H1 (cell line): Measurements from ENCODE around the gene ISLR2. TPM values are rescaled to one million over a fixed set of nuclear protein-coding genes. Genes with fewer than 3 reads are reported as not detected.

ENCODE experiments used
- CTCF ChIA-PET: fragments of 300-600 bp; sonication (Branson Sonifier 250); formaldehyde crosslinking; loops from one replicate; lab custom pipeline; 2021; ENCODE audit not compliant: partially characterized antibody; lab: Charles Lee
- POLR2A ChIA-PET: fragments of 300-600 bp; sonication (Branson Sonifier 250); formaldehyde crosslinking; loops from one replicate; lab custom pipeline; 2021; ENCODE audit warnings: inconsistent platforms; ENCODE audit not compliant: partially characterized antibody; lab: Charles Lee
- DNase-seq, 2 experiments: peaks; one replicate each; pipeline versions ENCODE4 v3.0.0 to v3.0.0-alpha.2; 2010 to 2022; ENCODE audit warnings: low spot score in 2 of 2, low read depth in 1 of 2, mixed read lengths in 1 of 2
- FAIRE-seq: peaks from 2 replicates; lab custom pipeline; 2011; peaks lifted over from hg19 to GRCh38; lab: Jason Lieb, UNC
- H2AFZ ChIP-seq: 2 replicates; pipeline ENCODE4 v1.8.1; 2012; ENCODE audit warnings: low read length, inconsistent platforms
- H2AK5ac ChIP-seq: 2 replicates; pipeline ENCODE4 v1.6.1; 2013; ENCODE audit warnings: low read depth, low read length
- H2BK120ac ChIP-seq: replicated peaks from 2 replicates; pipeline ENCODE3; 2013; ENCODE audit warnings: low read depth, low read length, inconsistent platforms
- H2BK12ac ChIP-seq: 2 replicates; pipeline ENCODE4 v1.6.1; 2013; ENCODE audit warnings: low read depth, low read length
- H2BK15ac ChIP-seq: 2 replicates; pipeline ENCODE4 v1.6.1; 2013; ENCODE audit warnings: low read length
- H2BK20ac ChIP-seq: 2 replicates; pipeline ENCODE4 v1.6.1; 2013; ENCODE audit warnings: low read length
- H2BK5ac ChIP-seq: 2 replicates; pipeline ENCODE4 v1.6.1; 2013; ENCODE audit warnings: low read depth, low read length
- H3K14ac ChIP-seq: 2 replicates; pipeline ENCODE4 v1.6.1; 2013; ENCODE audit warnings: inconsistent platforms; ENCODE audit not compliant: insufficient read length
- H3K18ac ChIP-seq: 2 replicates; pipeline ENCODE4 v1.6.1; 2013; ENCODE audit warnings: low read length; ENCODE audit errors: extremely low read depth
- H3K23ac ChIP-seq: 2 replicates; pipeline ENCODE4 v1.6.1; 2013; ENCODE audit warnings: inconsistent platforms; ENCODE audit not compliant: insufficient read length
- H3K23me2 ChIP-seq: 2 replicates; pipeline ENCODE4 v1.6.1; 2013; ENCODE audit warnings: low read depth, low read length
- H3K27ac ChIP-seq: 2 replicates; pipeline ENCODE4 v1.6.1; 2011; ENCODE audit warnings: low read depth, low read length, inconsistent platforms
- H3K27me3 ChIP-seq, 4 experiments: replicated peaks in 1 of 4; 1 replicate in 1 of 4; 2 replicates in 3 of 4; pipeline versions ENCODE4 v1.6.1 to v1.8.1; 2011 to 2013; ENCODE audit warnings: low read length in 3 of 4, mild to moderate bottlenecking in 3 of 4, inconsistent platforms in 2 of 4, mixed read lengths in 2 of 4, moderate library complexity in 1 of 4; ENCODE audit not compliant: control insufficient read depth in 3 of 4, insufficient read depth in 3 of 4; ENCODE audit errors: extremely low read depth in 1 of 4
- H3K36me3 ChIP-seq, 4 experiments: 2 replicates each; pipeline versions ENCODE4 v1.6.1 to v1.8.1; 2011 to 2013; ENCODE audit warnings: mild to moderate bottlenecking in 4 of 4, low read length in 3 of 4, moderate library complexity in 2 of 4, control low read depth in 1 of 4, inconsistent platforms in 1 of 4; ENCODE audit not compliant: insufficient read depth in 4 of 4, control insufficient read depth in 2 of 4
- H3K4ac ChIP-seq: replicated peaks from 2 replicates; pipeline ENCODE3; 2013; ENCODE audit warnings: low read length, low read depth, mixed read lengths, inconsistent platforms; ENCODE audit not compliant: insufficient read length
- H3K4me1 ChIP-seq, 4 experiments: replicated peaks in 1 of 4; 1 replicate in 1 of 4; 2 replicates in 3 of 4; pipeline versions ENCODE4 v1.6.1 to v1.8.1; 2011 to 2013; ENCODE audit warnings: low read length in 3 of 4, inconsistent platforms in 2 of 4, mixed read lengths in 1 of 4; ENCODE audit not compliant: insufficient read depth in 4 of 4, control insufficient read depth in 3 of 4
- H3K4me2 ChIP-seq, 2 experiments: 2 replicates each; pipeline versions ENCODE4 v1.6.1 to v1.8.1; 2011 to 2013; ENCODE audit warnings: low read depth in 2 of 2, low read length in 2 of 2, control low read depth in 1 of 2, inconsistent platforms in 1 of 2, mild to moderate bottlenecking in 1 of 2; ENCODE audit not compliant: insufficient read depth in 1 of 2
- H3K4me3 ChIP-seq, 4 experiments: fragments of 200-600, 300-600 bp in 1 of 4; sonication (generic), shearing (Covaris generic), sonication (Bioruptor Twin) in 1 of 4; 2 replicates each; pipeline versions ENCODE4 v1.5.1 to v1.8.1; 2011 to 2016; ENCODE audit warnings: low read length in 4 of 4, low read depth in 3 of 4, control low read depth in 2 of 4, inconsistent platforms in 2 of 4, mild to moderate bottlenecking in 2 of 4, mixed read lengths in 1 of 4, moderate library complexity in 1 of 4; ENCODE audit not compliant: insufficient read depth in 2 of 4; ENCODE audit errors: extremely low read depth in 1 of 4
- H3K56ac ChIP-seq: replicated peaks from 2 replicates; pipeline ENCODE3; 2013; ENCODE audit warnings: low read depth, mild to moderate bottlenecking, mixed read lengths, low read length, inconsistent platforms; ENCODE audit not compliant: insufficient read length
- H3K79me1 ChIP-seq: 2 replicates; pipeline ENCODE4 v1.6.1; 2013; ENCODE audit warnings: low read depth, low read length, control low read depth
- H3K79me2 ChIP-seq, 2 experiments: 2 replicates each; pipeline versions ENCODE4 v1.6.1 to v1.8.1; 2012 to 2013; ENCODE audit warnings: low read length in 2 of 2, mild to moderate bottlenecking in 2 of 2, inconsistent platforms in 1 of 2; ENCODE audit not compliant: insufficient read depth in 2 of 2, control insufficient read depth in 1 of 2
- H3K9ac ChIP-seq, 4 experiments: replicated peaks in 1 of 4; 1 replicate in 1 of 4; 2 replicates in 3 of 4; pipeline versions ENCODE4 v1.6.1 to v1.8.1; 2011 to 2013; ENCODE audit warnings: low read depth in 3 of 4, low read length in 3 of 4, control low read depth in 2 of 4, mild to moderate bottlenecking in 2 of 4, moderate library complexity in 2 of 4, inconsistent platforms in 1 of 4; ENCODE audit errors: extremely low read depth in 1 of 4
- H3K9me3 ChIP-seq, 2 experiments: 2 replicates each; pipeline versions ENCODE4 v1.6.1 to v1.8.1; 2012 to 2013; ENCODE audit warnings: mild to moderate bottlenecking in 2 of 2, moderate library complexity in 2 of 2, control low read depth in 1 of 2, inconsistent platforms in 1 of 2, low read depth in 1 of 2, low read length in 1 of 2, mixed read lengths in 1 of 2; ENCODE audit not compliant: insufficient read depth in 2 of 2
- H4K20me1 ChIP-seq, 2 experiments: replicated peaks in 1 of 2; 2 replicates each; pipeline versions ENCODE3 to v1.8.1; 2011 to 2013; ENCODE audit warnings: inconsistent platforms in 2 of 2, low read length in 2 of 2, mild to moderate bottlenecking in 1 of 2; ENCODE audit not compliant: insufficient read depth in 2 of 2, control insufficient read depth in 1 of 2
- H4K5ac ChIP-seq: 2 replicates; pipeline ENCODE4 v1.6.1; 2013; ENCODE audit warnings: low read length, low read depth, mixed read lengths, inconsistent platforms; ENCODE audit not compliant: insufficient read length
- H4K8ac ChIP-seq: 2 replicates; pipeline ENCODE4 v1.8.0; 2013; ENCODE audit warnings: mild to moderate bottlenecking, moderate library complexity, low read length, inconsistent platforms; ENCODE audit not compliant: insufficient read depth; ENCODE audit errors: extremely low read depth
- H4K91ac ChIP-seq: replicated peaks from 2 replicates; pipeline ENCODE3; 2013; ENCODE audit warnings: low read length, mixed read lengths, inconsistent platforms; ENCODE audit not compliant: insufficient read length
- CEBPB ChIP-seq: IDR thresholded peaks from 2 replicates; pipeline ENCODE4 v1.6.1; 2012; ENCODE audit warnings: low read depth, low read length
- CHD2 ChIP-seq: IDR thresholded peaks from 2 replicates; pipeline ENCODE4 v1.6.1; 2012; ENCODE audit warnings: low read length, improper control_type of control experiment
- CREB1 ChIP-seq: IDR thresholded peaks from 2 replicates; pipeline ENCODE4 v1.6.1; 2012; ENCODE audit warnings: inconsistent platforms
- E2F6 ChIP-seq: IDR thresholded peaks from 2 replicates; pipeline ENCODE4 v1.6.1; 2012; ENCODE audit warnings: inconsistent platforms
- KDM5A ChIP-seq: fragments of 200-600 bp; IDR thresholded peaks from 2 replicates; pipeline ENCODE4 v1.7.1; 2012; ENCODE audit warnings: mild to moderate bottlenecking, low read length, inconsistent platforms, mixed read lengths
- MAFK ChIP-seq: IDR thresholded peaks from 2 replicates; pipeline ENCODE4 v1.6.1; 2012; ENCODE audit warnings: low read depth, mild to moderate bottlenecking, improper control_type of control experiment, low read length
- NANOG ChIP-seq: IDR thresholded peaks from 2 replicates; pipeline ENCODE4 v1.6.1; 2011; ENCODE audit warnings: low read length, low read depth, mild to moderate bottlenecking, inconsistent platforms; ENCODE audit not compliant: insufficient read depth, poor library complexity, severe bottlenecking
- NRF1 ChIP-seq: IDR thresholded peaks from 2 replicates; pipeline ENCODE4 v1.6.1; 2011; ENCODE audit warnings: mild to moderate bottlenecking, low read depth, low read length, improper control_type of control experiment
- POLR2A ChIP-seq, 2 experiments: IDR thresholded peaks; 1 replicate in 1 of 2; 2 replicates in 1 of 2; pipeline ENCODE4 v1.6.1; 2011; ENCODE audit warnings: low read depth in 2 of 2, low read length in 2 of 2, mild to moderate bottlenecking in 2 of 2; ENCODE audit errors: control extremely low read depth in 1 of 2
- RNF2 ChIP-seq: fragments of 200-900, 300-1000 bp; sonication (generic); IDR thresholded peaks from 2 replicates; pipeline ENCODE4 v1.7.1; 2016; ENCODE audit warnings: borderline replicate concordance, low read depth, mild to moderate bottlenecking, antibody characterized with exemption, low read length; ENCODE audit not compliant: poor library complexity, severe bottlenecking; ENCODE audit errors: missing control alignments
- SP1 ChIP-seq: IDR thresholded peaks from 2 replicates; pipeline ENCODE4 v1.6.1; 2011; ENCODE audit warnings: low read depth, low read length
- TAF7 ChIP-seq: optimal IDR thresholded peaks from 2 replicates; pipeline ENCODE3; 2011; ENCODE audit warnings: low read depth, mild to moderate bottlenecking, inconsistent platforms, low read length, moderate library complexity, borderline replicate concordance
- WGBS, 2 experiments: shearing (Covaris generic) in 1 of 2; methylation state at CpG; one replicate each; pipeline versions ENCODE4 v1.1.6 to v1.1.7; 2013 to 2015; ENCODE audit warnings: low lambda C conversion rate in 2 of 2, mixed read lengths in 2 of 2, inconsistent platforms in 1 of 2, low coverage in 1 of 2, missing lambda C conversion rate in 1 of 2; ENCODE audit not compliant: insufficient replicate concordance in 2 of 2, insufficient coverage in 1 of 2, insufficient read length in 1 of 2; ENCODE audit errors: extremely low coverage in 1 of 2, missing lambda C conversion rate in 1 of 2; 5-methylcytosine and 5-hydroxymethylcytosine counted together
- polyA plus RNA-seq, 7 experiments: library from polyadenylated mRNA; depleted of rRNA in 3 of 7; stranded (reverse) in 5 of 7; unstranded in 2 of 7; fragments of >200 nt in 5 of 7; fragments of 200-250 nt in 2 of 7; gene quantifications; 1 replicate in 5 of 7; 2 replicates in 1 of 7; 4 replicates in 1 of 7; pipeline versions ENCODE4 v1.2.1 to v1.2.3, GENCODE V29; 2011 to 2013; ENCODE audit warnings: missing spikeins in 2 of 7, mixed read lengths in 2 of 7
- total RNA-seq: library from RNA; stranded (reverse); fragmentation: NEBNext Ultra II Directional; extraction: Animal tissue kit (Norgen Biotek cat#: 25700); gene quantifications from 2 replicates; pipeline ENCODE4 v1.2.1, GENCODE V29; 2021
- TF ChIP-seq, protein P1 (sequence below): IDR thresholded peaks from 2 replicates; pipeline ENCODE4 v1.6.1; 2012; ENCODE audit warnings: inconsistent platforms

Gene ISLR2
- total and polyA plus RNA-seq, 2 of the 8 experiments (the other 6 are each of a cell fraction or from before 2014, with no cell fraction given): 0.47 to 0.58 TPM

- peak overlapping the region; percentile 49; the same call in 1 of the 2 replicates for H2BK20ac ChIP-seq
- no peak for FAIRE-seq
- H3K56ac ChIP-seq: no peak overlapping the region
- peak overlapping the region; percentile 83; the same call in 1 of the 2 replicates for H2BK12ac ChIP-seq
- no peaks in the 10 kb centered on the region for H3K36me3 ChIP-seq
- H2BK5ac ChIP-seq: peak overlapping the region; percentile 60; the same call in 1 of the 2 replicates
- ChIA-PET POLR2A (interaction anchor here (0.7 to 1.6 kb wide), 3 partner anchors 9 to 204 kb away, joined by 3 to 4 read pairs (median 4); no protein-coding TSS in a partner anchor), CTCF (interaction anchor here (1.0 to 2.9 kb wide), 11 partner anchors 8 to 191 kb away, joined by 3 to 31 read pairs (median 7); partner anchors contain the start of gene STRA6)
- no peak overlapping the region for H2BK120ac ChIP-seq
- H4K20me1 ChIP-seq: no peaks in the 10 kb centered on the region
- H3K27me3 ChIP-seq: peaks cover 6 to 23% (median 14%) of the 10 kb centered on the region in 4 experiments; a peak in 6 of 7 replicates
- no peaks in the 10 kb centered on the region for H3K9me3 ChIP-seq
- H2BK15ac ChIP-seq: peak overlapping the region; percentile 72
- no peak overlapping the region for H3K14ac ChIP-seq
- H3K23me2 ChIP-seq: peaks cover 2% of the 10 kb centered on the region; the same call in 1 of the 2 replicates
- H4K91ac ChIP-seq: peak overlapping the region; percentile 20
- H3K4me3 ChIP-seq: 0 out of 8 replicates have a peak overlapping the region, but pooled peaks of 1 of the 4 experiments have one; percentile 10
- H3K18ac ChIP-seq: peak overlapping the region; percentile 61; the same call in 1 of the 2 replicates
- H3K27ac ChIP-seq: no peak overlapping the region
- H3K4me2 ChIP-seq: peak overlapping the region; percentile 43; a peak in 3 of 4 replicates
- no peaks in the 10 kb centered on the region for H3K79me1 ChIP-seq
- H4K8ac ChIP-seq: no peak overlapping the region
- no peak overlapping the region for H2AK5ac ChIP-seq
- H3K23ac ChIP-seq: no peak overlapping the region
- H2AFZ ChIP-seq: no peak overlapping the region; the same call in 1 of the 2 replicates
- H3K4ac ChIP-seq: no peak overlapping the region
- DNase-seq: peak in 1 of 2 experiments; percentile 72
- H3K79me2 ChIP-seq: no peaks in the 10 kb centered on the region
- WGBS, 2 experiments: 49% methylated on average over 4 of the region's 4 CpGs; no CpG with 5 or more reads in 1 of the 2 experiments
- no peak overlapping the region for H4K5ac ChIP-seq
- H3K9ac ChIP-seq: no peak overlapping the region
- peaks cover 2 to 19% (median 14%) of the 10 kb centered on the region in 4 experiments for H3K4me1 ChIP-seq
- no peak for TF ChIP-seq POLR2A (IDR thresholded peaks at IDR 0.05; ENCODE audit: control extremely low read depth in 1 of 2, low read depth in 2 of 2, low read length in 2 of 2)
- TF ChIP-seq SP1: 0 out of 2 replicates have a peak, but pooled peaks have one; percentile 35
- no peak for TF ChIP-seq MAFK
- TF ChIP-seq E2F6: peak; percentile 90
- TF ChIP-seq CHD2: no peak
- no peak for TF ChIP-seq NANOG
- no peak for TF ChIP-seq KDM5A
- peak; percentile 38; the same call in 1 of the 2 replicates for TF ChIP-seq CREB1
- TF ChIP-seq RNF2: no peak
- no peak for TF ChIP-seq CEBPB
- TF ChIP-seq TAF7: no peak
- TF ChIP-seq, protein P1, sequence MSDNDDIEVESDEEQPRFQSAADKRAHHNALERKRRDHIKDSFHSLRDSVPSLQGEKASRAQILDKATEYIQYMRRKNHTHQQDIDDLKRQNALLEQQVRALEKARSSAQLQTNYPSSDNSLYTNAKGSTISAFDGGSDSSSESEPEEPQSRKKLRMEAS: peak; percentile 70
- TF ChIP-seq NRF1: no peak
Observed at GRCh38 chr15:74123131-74123429, 7.3 kb upstream of the ISLR2 start.
